ENCODE measurements around the gene OSBPL9.

Gene OSBPL9

GRCh38 chr1:51708911-51709760, 92.2 kb downstream of the OSBPL9 start:
- Histone ChIP-seq H3K9ac (ENCODE audit: low read length) (no peak overlapping the region), H2AFZ (ENCODE audit: low read length) (no peak overlapping the region), H3F3A (ENCODE audit: insufficient read depth, low read length) (no peaks in the 10 kb centered on the region), H3K9me2 (ENCODE audit: low read depth, low read length) (no peaks in the 10 kb centered on the region), H3K4me3 (ENCODE audit: low read depth, low read length, poor library complexity, severe bottlenecking) (no peak overlapping the region), H4K20me1 (ENCODE audit: insufficient read depth, low read length) (no peaks in the 10 kb centered on the region), H3K27ac (ENCODE audit: low read depth, low read length, poor library complexity, severe bottlenecking) (no peak overlapping the region), H3K36me3 (ENCODE audit: insufficient read depth, low read length) (no peaks in the 10 kb centered on the region), H3K79me2 (ENCODE audit: insufficient read depth, low read length) (no peaks in the 10 kb centered on the region), H3K4me1 (ENCODE audit: insufficient read depth, low read length, severe bottlenecking) (no peaks in the 10 kb centered on the region), H3K27me3 (ENCODE audit: insufficient read depth, low read length) (no peaks in the 10 kb centered on the region), H3K9me3 (ENCODE audit: low read length) (no peaks in the 10 kb centered on the region), H3K4me2 (ENCODE audit: low read length) (no peak overlapping the region)
- no peak for TF ChIP-seq EZH2 (IDR thresholded peaks at IDR 0.05; ENCODE audit: borderline replicate concordance, low read length)
- TF ChIP-seq, protein P1, sequence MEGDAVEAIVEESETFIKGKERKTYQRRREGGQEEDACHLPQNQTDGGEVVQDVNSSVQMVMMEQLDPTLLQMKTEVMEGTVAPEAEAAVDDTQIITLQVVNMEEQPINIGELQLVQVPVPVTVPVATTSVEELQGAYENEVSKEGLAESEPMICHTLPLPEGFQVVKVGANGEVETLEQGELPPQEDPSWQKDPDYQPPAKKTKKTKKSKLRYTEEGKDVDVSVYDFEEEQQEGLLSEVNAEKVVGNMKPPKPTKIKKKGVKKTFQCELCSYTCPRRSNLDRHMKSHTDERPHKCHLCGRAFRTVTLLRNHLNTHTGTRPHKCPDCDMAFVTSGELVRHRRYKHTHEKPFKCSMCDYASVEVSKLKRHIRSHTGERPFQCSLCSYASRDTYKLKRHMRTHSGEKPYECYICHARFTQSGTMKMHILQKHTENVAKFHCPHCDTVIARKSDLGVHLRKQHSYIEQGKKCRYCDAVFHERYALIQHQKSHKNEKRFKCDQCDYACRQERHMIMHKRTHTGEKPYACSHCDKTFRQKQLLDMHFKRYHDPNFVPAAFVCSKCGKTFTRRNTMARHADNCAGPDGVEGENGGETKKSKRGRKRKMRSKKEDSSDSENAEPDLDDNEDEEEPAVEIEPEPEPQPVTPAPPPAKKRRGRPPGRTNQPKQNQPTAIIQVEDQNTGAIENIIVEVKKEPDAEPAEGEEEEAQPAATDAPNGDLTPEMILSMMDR (IDR thresholded peaks at IDR 0.05; ENCODE audit: low read length): no peak

DNA sequence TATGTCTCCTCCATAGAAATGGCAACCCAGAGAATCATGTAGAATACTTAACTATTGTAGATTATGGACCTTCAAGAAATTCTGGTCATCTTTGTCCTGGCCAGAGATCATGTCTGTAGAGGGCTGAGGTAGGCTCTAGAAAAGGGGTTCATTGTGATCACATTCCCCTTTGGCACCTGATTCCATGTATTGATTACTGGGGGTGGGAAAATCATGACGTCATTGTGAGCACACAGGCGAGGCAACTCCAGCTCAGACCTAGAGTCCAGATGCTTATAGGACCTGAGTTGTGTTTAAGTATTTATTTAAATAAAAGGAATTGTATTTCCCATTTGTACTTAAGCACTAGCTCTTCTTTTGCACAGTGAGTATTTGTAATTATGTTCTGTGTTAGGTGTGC, 93.1 kb downstream of the OSBPL9 start:
- Histone ChIP-seq H3K27ac (ENCODE audit: low read depth, low read length, poor library complexity, severe bottlenecking) (no peak overlapping the region), H3K9me2 (ENCODE audit: low read depth, low read length) (no peaks in the 10 kb centered on the region), H3K9ac (ENCODE audit: low read length) (no peak overlapping the region), H3F3A (ENCODE audit: insufficient read depth, low read length) (no peaks in the 10 kb centered on the region), H3K36me3 (ENCODE audit: insufficient read depth, low read length) (no peaks in the 10 kb centered on the region), H3K79me2 (ENCODE audit: insufficient read depth, low read length) (no peaks in the 10 kb centered on the region), H2AFZ (ENCODE audit: low read length) (no peak overlapping the region), H3K4me1 (ENCODE audit: insufficient read depth, low read length, severe bottlenecking) (no peaks in the 10 kb centered on the region), H3K9me3 (ENCODE audit: low read length) (no peaks in the 10 kb centered on the region), H3K4me2 (ENCODE audit: low read length) (no peak overlapping the region), H3K27me3 (ENCODE audit: insufficient read depth, low read length) (no peaks in the 10 kb centered on the region), H4K20me1 (ENCODE audit: insufficient read depth, low read length) (no peaks in the 10 kb centered on the region), H3K4me3 (ENCODE audit: low read depth, low read length, poor library complexity, severe bottlenecking) (no peak overlapping the region)
- TF ChIP-seq, protein P1 (IDR thresholded peaks at IDR 0.05; ENCODE audit: low read length): no peak
- TF ChIP-seq EZH2 (IDR thresholded peaks at IDR 0.05; ENCODE audit: borderline replicate concordance, low read length): no peak

DNA sequence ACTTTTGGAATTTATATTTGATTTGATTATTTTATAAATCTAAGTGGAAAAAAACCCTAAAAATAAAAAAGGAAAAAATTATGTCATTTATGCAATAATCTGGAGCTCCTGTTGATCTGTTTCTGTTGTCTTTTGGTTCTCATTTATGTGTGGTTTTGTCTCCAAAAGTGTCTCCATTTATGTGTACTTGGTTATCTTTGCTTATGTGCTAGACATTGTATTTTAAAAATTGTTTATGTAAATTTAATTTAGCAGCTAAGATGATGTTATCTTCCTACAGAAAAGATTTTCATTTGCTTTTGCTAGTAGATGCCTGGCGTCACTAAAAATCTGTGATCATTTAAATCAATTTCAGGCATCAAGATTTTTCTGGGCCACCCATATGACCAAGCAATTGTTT, 95.7 kb downstream of the OSBPL9 start:
- Histone ChIP-seq H2AFZ (ENCODE audit: low read length) (no peak overlapping the region), H3K9me3 (ENCODE audit: low read length) (no peaks in the 10 kb centered on the region), H3K4me1 (ENCODE audit: insufficient read depth, low read length, severe bottlenecking) (no peaks in the 10 kb centered on the region), H3K27me3 (ENCODE audit: insufficient read depth, low read length) (no peaks in the 10 kb centered on the region), H3K79me2 (ENCODE audit: insufficient read depth, low read length) (no peaks in the 10 kb centered on the region), H3K36me3 (ENCODE audit: insufficient read depth, low read length) (no peaks in the 10 kb centered on the region), H4K20me1 (ENCODE audit: insufficient read depth, low read length) (no peaks in the 10 kb centered on the region), H3K9me2 (ENCODE audit: low read depth, low read length) (no peaks in the 10 kb centered on the region), H3K4me2 (ENCODE audit: low read length) (no peak overlapping the region), H3K4me3 (ENCODE audit: low read depth, low read length, poor library complexity, severe bottlenecking) (no peak overlapping the region), H3K27ac (ENCODE audit: low read depth, low read length, poor library complexity, severe bottlenecking) (no peak overlapping the region), H3K9ac (ENCODE audit: low read length) (no peak overlapping the region), H3F3A (ENCODE audit: insufficient read depth, low read length) (no peaks in the 10 kb centered on the region)
- TF ChIP-seq, protein P1 (IDR thresholded peaks at IDR 0.05; ENCODE audit: low read length): no peak
- TF ChIP-seq EZH2 (IDR thresholded peaks at IDR 0.05; ENCODE audit: borderline replicate concordance, low read length): no peak

All from OCI-LY1 (cell line).